Measurements from ENCODE around the gene RPL38. TPM values are rescaled to one million over a fixed set of nuclear protein-coding genes. Genes with fewer than 3 reads are reported as not detected.

RPL38 gene
- total RNA-seq, 2 experiments from 2014 or later = 2,305 to 2,531 TPM

GRCh38 chr17:74190154-74190553, 13.3 kb upstream of the RPL38 start:
- Histone ChIP-seq H3K4me1 (ENCODE audit: insufficient read depth, low read length) (peaks cover 2% of the 10 kb centered on the region), H3K9me3 (ENCODE audit: control insufficient read depth in 1 of 2, insufficient read depth in 1 of 2, low read length in 2 of 2) (no peaks in the 10 kb centered on the region), H3K4me3 (ENCODE audit: low read length) (no peak overlapping the region), H3K27me3 (ENCODE audit: control insufficient read depth in 1 of 2, insufficient read depth in 2 of 2, low read length in 2 of 2) (peaks cover 0 to 8% of the 10 kb centered on the region in 2 experiments), H3K27ac (ENCODE audit: low read depth in 1 of 2, low read length in 2 of 2) (no peak overlapping the region), H3K36me3 (ENCODE audit: insufficient read depth, low read length) (no peaks in the 10 kb centered on the region)
- ChIA-PET POLR2A (no interaction called here), CTCF (interaction anchor here (1.1 to 1.8 kb wide), 2 partner anchors 9 to 13 kb away, joined by 5 to 6 read pairs; partner anchors contain the start of gene RPL38)
- DNase-seq = peak in 4 of 14 experiments; percentile 2 to 50 (median 48)
- intact Hi-C loops (cut with DNase I, micrococcal nuclease) = no loop called here
- H3K4me1 Mint-ChIP-seq (ENCODE audit: low read depth) = no peaks in the 10 kb centered on the region
- no peaks in the 10 kb centered on the region for H3K9me3 Mint-ChIP-seq
- no peaks in the 10 kb centered on the region for H3K36me3 Mint-ChIP-seq (ENCODE audit: low read depth)
- H3K27me3 Mint-ChIP-seq = peaks cover 21% of the 10 kb centered on the region
- no peak for TF ChIP-seq CTCF (IDR thresholded peaks at IDR 0.05)
- H3K4me3 Mint-ChIP-seq = no peak overlapping the region
- peak; percentile 88 for ATAC-seq (ENCODE audit: poor library complexity)
- H3K27ac Mint-ChIP-seq = no peak overlapping the region

GRCh38 chr17:74190807-74191406, 12.6 kb upstream of the RPL38 start:
- POLR2A ChIA-PET = interaction anchor here (1.2 kb wide), 1 partner anchor 12 kb away, joined by 3 read pairs; no protein-coding TSS in a partner anchor
- no peak for TF ChIP-seq CTCF (IDR thresholded peaks at IDR 0.05)
- Mint-ChIP-seq H3K9me3 (no peaks in the 10 kb centered on the region), H3K27me3 (peaks cover 22% of the 10 kb centered on the region), H3K27ac (no peak overlapping the region), H3K36me3 (ENCODE audit: low read depth) (no peaks in the 10 kb centered on the region), H3K4me3 (no peak overlapping the region), H3K4me1 (ENCODE audit: low read depth) (no peaks in the 10 kb centered on the region)
- Histone ChIP-seq H3K4me1 (ENCODE audit: insufficient read depth, low read length) (peaks cover 2% of the 10 kb centered on the region), H3K4me3 (ENCODE audit: low read length) (no peak overlapping the region), H3K27ac (ENCODE audit: low read depth in 1 of 2, low read length in 2 of 2) (no peak overlapping the region), H3K27me3 (ENCODE audit: control insufficient read depth in 1 of 2, insufficient read depth in 2 of 2, low read length in 2 of 2) (peaks cover 0 to 8% of the 10 kb centered on the region in 2 experiments), H3K9me3 (ENCODE audit: control insufficient read depth in 1 of 2, insufficient read depth in 1 of 2, low read length in 2 of 2) (no peaks in the 10 kb centered on the region), H3K36me3 (ENCODE audit: insufficient read depth, low read length) (no peaks in the 10 kb centered on the region)
- CTCF ChIA-PET = interaction anchor here (1.0 to 1.1 kb wide), 2 partner anchors 9 to 13 kb away, joined by 3 to 5 read pairs; partner anchors contain the start of gene RPL38
- ATAC-seq (ENCODE audit: poor library complexity) (no peak), DNase-seq (no peak)
- intact Hi-C loops (cut with DNase I, micrococcal nuclease) = no loop called here

GRCh38 chr17:74192950-74193781, 10.3 kb upstream of the RPL38 start:
- Histone ChIP-seq H3K27ac (ENCODE audit: low read depth in 1 of 2, low read length in 2 of 2) (no peak overlapping the region), H3K27me3 (ENCODE audit: control insufficient read depth in 1 of 2, insufficient read depth in 2 of 2, low read length in 2 of 2) (peaks cover 0 to 16% of the 10 kb centered on the region in 2 experiments), H3K36me3 (ENCODE audit: insufficient read depth, low read length) (no peaks in the 10 kb centered on the region), H3K9me3 (ENCODE audit: control insufficient read depth in 1 of 2, insufficient read depth in 1 of 2, low read length in 2 of 2) (no peaks in the 10 kb centered on the region), H3K4me3 (ENCODE audit: low read length) (no peak overlapping the region), H3K4me1 (ENCODE audit: insufficient read depth, low read length) (peaks cover 2% of the 10 kb centered on the region)
- no peaks in the 10 kb centered on the region for H3K9me3 Mint-ChIP-seq
- peaks cover 28% of the 10 kb centered on the region for H3K27me3 Mint-ChIP-seq
- H3K4me3 Mint-ChIP-seq = no peak overlapping the region
- TF ChIP-seq CTCF (IDR thresholded peaks at IDR 0.05) = no peak
- intact Hi-C loops (cut with DNase I, micrococcal nuclease) = no loop called here
- DNase-seq (peak in 1 of 14 experiments; percentile 40), ATAC-seq (ENCODE audit: poor library complexity) (no peak)
- ChIA-PET CTCF (no interaction called here), POLR2A (no interaction called here)
- H3K36me3 Mint-ChIP-seq (ENCODE audit: low read depth) = no peaks in the 10 kb centered on the region
- no peaks in the 10 kb centered on the region for H3K4me1 Mint-ChIP-seq (ENCODE audit: low read depth)
- no peak overlapping the region for H3K27ac Mint-ChIP-seq

Data from CD4-positive, alpha-beta T cell (primary cell).